ENCODE results near the gene OR6J1.
"Not testable (repeated sequence)": the region's sequence is repeated elsewhere in the genome, so short reads cannot be mapped to it uniquely, and the experiment has no call there.

The OR6J1 gene

GRCh38 chr14:22651586-22651985, 7.4 kb upstream of the OR6J1 start:
- H3K4me1 ChIP-seq (ENCODE audit: control insufficient read depth, insufficient read depth, low read length, poor library complexity, severe bottlenecking), result no peaks in the 10 kb centered on the region
- no peak overlapping the region for H3K4me3 ChIP-seq (ENCODE audit: extremely low read depth, insufficient read depth, low read length, poor library complexity, severe bottlenecking)
- 74 to 100% methylated on average over 1 to 2 of the region's 2 CpGs for WGBS, 2 experiments (ENCODE audit: insufficient coverage in 2 of 2)
- no peak overlapping the region for H3K27ac ChIP-seq (ENCODE audit: low read depth, low read length, severe bottlenecking)
- no peaks in the 10 kb centered on the region for H3K9me3 ChIP-seq (ENCODE audit: control insufficient read depth, low read length)
- no peaks in the 10 kb centered on the region for H3K36me3 ChIP-seq (ENCODE audit: control insufficient read depth, insufficient read depth, low read length)

- no peak overlapping the region for H3K27ac ChIP-seq (ENCODE audit: low read depth, low read length, severe bottlenecking)
- 92 to 100% methylated on average over 2 to 3 of the region's 3 CpGs for WGBS, 2 experiments (ENCODE audit: insufficient coverage in 2 of 2)
Observed at GRCh38 chr14:22650960-22651521, 6.9 kb upstream of the OR6J1 start.

GRCh38 chr14:22650046-22650739, 6.0 kb upstream of the OR6J1 start:
- H3K4me1 ChIP-seq (ENCODE audit: control insufficient read depth, insufficient read depth, low read length, poor library complexity, severe bottlenecking), result no peaks in the 10 kb centered on the region
- WGBS, 2 experiments (ENCODE audit: insufficient coverage in 2 of 2), result 91 to 97% methylated on average over 3 to 5 of the region's 7 CpGs
- no peak overlapping the region for H3K4me3 ChIP-seq (ENCODE audit: extremely low read depth, insufficient read depth, low read length, poor library complexity, severe bottlenecking)
- no peak overlapping the region for H3K27ac ChIP-seq (ENCODE audit: low read depth, low read length, severe bottlenecking)
- no peaks in the 10 kb centered on the region for H3K9me3 ChIP-seq (ENCODE audit: control insufficient read depth, low read length)
- no peaks in the 10 kb centered on the region for H3K36me3 ChIP-seq (ENCODE audit: control insufficient read depth, insufficient read depth, low read length)

More at GRCh38 chr14:22650960-22651521, 6.9 kb upstream of the OR6J1 start:
- Histone ChIP-seq H3K4me3 (ENCODE audit: extremely low read depth, insufficient read depth, low read length, poor library complexity, severe bottlenecking) (no peak overlapping the region), H3K9me3 (ENCODE audit: control insufficient read depth, low read length) (no peaks in the 10 kb centered on the region), H3K4me1 (ENCODE audit: control insufficient read depth, insufficient read depth, low read length, poor library complexity, severe bottlenecking) (no peaks in the 10 kb centered on the region), H3K36me3 (ENCODE audit: control insufficient read depth, insufficient read depth, low read length) (no peaks in the 10 kb centered on the region)

- Histone ChIP-seq H3K4me1 (ENCODE audit: control insufficient read depth, insufficient read depth, low read length, poor library complexity, severe bottlenecking) (no peaks in the 10 kb centered on the region), H3K36me3 (ENCODE audit: control insufficient read depth, insufficient read depth, low read length) (no peaks in the 10 kb centered on the region), H3K4me3 (ENCODE audit: extremely low read depth, insufficient read depth, low read length, poor library complexity, severe bottlenecking) (no peak overlapping the region), H3K9me3 (ENCODE audit: control insufficient read depth, low read length) (no peaks in the 10 kb centered on the region), H3K27ac (ENCODE audit: low read depth, low read length, severe bottlenecking) (no peak overlapping the region)
- 100% methylated on average over 2 of the region's 2 CpGs; no CpG with 5 or more reads in 1 of the 2 experiments for WGBS, 2 experiments (ENCODE audit: insufficient coverage in 2 of 2)
Observed at GRCh38 chr14:22648506-22648905, 4.4 kb upstream of the OR6J1 start.

GRCh38 chr14:22646570-22647254, 2.6 kb upstream of the OR6J1 start:
- Histone ChIP-seq H3K36me3 (ENCODE audit: control insufficient read depth, insufficient read depth, low read length) (no peaks in the 10 kb centered on the region), H3K27ac (ENCODE audit: low read depth, low read length, severe bottlenecking) (no peak overlapping the region), H3K4me1 (ENCODE audit: control insufficient read depth, insufficient read depth, low read length, poor library complexity, severe bottlenecking) (no peaks in the 10 kb centered on the region), H3K4me3 (ENCODE audit: extremely low read depth, insufficient read depth, low read length, poor library complexity, severe bottlenecking) (no peak overlapping the region), H3K9me3 (ENCODE audit: control insufficient read depth, low read length) (no peaks in the 10 kb centered on the region)
- WGBS, 2 experiments (ENCODE audit: insufficient coverage in 2 of 2), result 90 to 94% methylated on average over 4 of the region's 4 CpGs

- H3K27ac ChIP-seq (ENCODE audit: low read depth, low read length, severe bottlenecking), result no peak overlapping the region
- 62 to 64% methylated on average over 3 of the region's 3 CpGs for WGBS, 2 experiments (ENCODE audit: insufficient coverage in 2 of 2)
Observed at GRCh38 chr14:22641846-22642245, 2.3 kb downstream of the OR6J1 start.

GRCh38 chr14:22640192-22640591, 4.0 kb downstream of the OR6J1 start:
- Histone ChIP-seq H3K4me1 (ENCODE audit: control insufficient read depth, insufficient read depth, low read length, poor library complexity, severe bottlenecking) (no peaks in the 10 kb centered on the region), H3K27ac (ENCODE audit: low read depth, low read length, severe bottlenecking) (no peak overlapping the region), H3K9me3 (ENCODE audit: control insufficient read depth, low read length) (no peaks in the 10 kb centered on the region), H3K36me3 (ENCODE audit: control insufficient read depth, insufficient read depth, low read length) (no peaks in the 10 kb centered on the region), H3K4me3 (ENCODE audit: extremely low read depth, insufficient read depth, low read length, poor library complexity, severe bottlenecking) (no peak overlapping the region)

More at GRCh38 chr14:22641846-22642245, 2.3 kb downstream of the OR6J1 start:
- no peaks in the 10 kb centered on the region for H3K4me1 ChIP-seq (ENCODE audit: control insufficient read depth, insufficient read depth, low read length, poor library complexity, severe bottlenecking)
- no peaks in the 10 kb centered on the region for H3K9me3 ChIP-seq (ENCODE audit: control insufficient read depth, low read length)
- no peaks in the 10 kb centered on the region for H3K36me3 ChIP-seq (ENCODE audit: control insufficient read depth, insufficient read depth, low read length)
- H3K4me3 ChIP-seq (ENCODE audit: extremely low read depth, insufficient read depth, low read length, poor library complexity, severe bottlenecking), result no peak overlapping the region

GRCh38 chr14:22635980-22636379, 8.2 kb downstream of the OR6J1 start:
- H3K4me1 ChIP-seq (ENCODE audit: control insufficient read depth, insufficient read depth, low read length, poor library complexity, severe bottlenecking); H3K27ac ChIP-seq (ENCODE audit: low read depth, low read length, severe bottlenecking); H3K9me3 ChIP-seq (ENCODE audit: control insufficient read depth, low read length); H3K4me3 ChIP-seq (ENCODE audit: extremely low read depth, insufficient read depth, low read length, poor library complexity, severe bottlenecking); H3K36me3 ChIP-seq (ENCODE audit: control insufficient read depth, insufficient read depth, low read length): not testable (repeated sequence)
- no CpG with 5 or more reads among the region's 1 CpG for WGBS, 2 experiments (ENCODE audit: insufficient coverage in 2 of 2)

- no peaks in the 10 kb centered on the region for H3K4me1 ChIP-seq (ENCODE audit: control insufficient read depth, insufficient read depth, low read length, poor library complexity, severe bottlenecking)
- no peak overlapping the region for H3K27ac ChIP-seq (ENCODE audit: low read depth, low read length, severe bottlenecking)
- peaks cover 11% of the 10 kb centered on the region for H3K9me3 ChIP-seq (ENCODE audit: control insufficient read depth, low read length)
- H3K4me3 ChIP-seq (ENCODE audit: extremely low read depth, insufficient read depth, low read length, poor library complexity, severe bottlenecking), result no peak overlapping the region
- H3K36me3 ChIP-seq (ENCODE audit: control insufficient read depth, insufficient read depth, low read length), result no peaks in the 10 kb centered on the region
- 83 to 91% methylated on average over 8 of the region's 8 CpGs for WGBS, 2 experiments (ENCODE audit: insufficient coverage in 2 of 2)
Observed at GRCh38 chr14:22634233-22634900, 9.8 kb downstream of the OR6J1 start.

GRCh38 chr14:22630486-22630885, 13.7 kb downstream of the OR6J1 start:
- H3K4me3 ChIP-seq (ENCODE audit: extremely low read depth, insufficient read depth, low read length, poor library complexity, severe bottlenecking), result no peak overlapping the region
- H3K4me1 ChIP-seq (ENCODE audit: control insufficient read depth, insufficient read depth, low read length, poor library complexity, severe bottlenecking), result no peaks in the 10 kb centered on the region
- no peak overlapping the region for H3K27ac ChIP-seq (ENCODE audit: low read depth, low read length, severe bottlenecking)
- no peaks in the 10 kb centered on the region for H3K36me3 ChIP-seq (ENCODE audit: control insufficient read depth, insufficient read depth, low read length)
- 90 to 100% methylated on average over 1 to 2 of the region's 2 CpGs for WGBS, 2 experiments (ENCODE audit: insufficient coverage in 2 of 2)
- H3K9me3 ChIP-seq (ENCODE audit: control insufficient read depth, low read length), result peaks cover 11% of the 10 kb centered on the region
